BLaER1 treated with 17β-estradiol and CSF1 and Interleukin-3, amounts not matched to agents 10 nM and 100 nM (cell line): ENCODE data around the gene PARN.
A peak's percentile ranks its signal among the peaks of the same experiment; 100 is the strongest.
"Not testable (repeated sequence)": the region's sequence is repeated elsewhere in the genome, so short reads cannot be mapped to it uniquely, and the experiment has no call there.

ENCODE experiments used
- H3K27ac ChIP-seq, 11 experiments: shearing (Covaris generic); formaldehyde crosslinking; 2 replicates each; pipeline ENCODE4 v1.8.1; 2022
- H3K27me3 ChIP-seq, 11 experiments: shearing (Covaris generic); formaldehyde crosslinking; 2 replicates each; pipeline ENCODE4 v1.8.1; 2022
- H3K36me3 ChIP-seq, 11 experiments: shearing (Covaris generic); formaldehyde crosslinking; 2 replicates each; pipeline ENCODE4 v1.8.1; 2022
- H3K4me1 ChIP-seq, 10 experiments: shearing (Covaris generic); formaldehyde crosslinking; 2 replicates each; pipeline ENCODE4 v1.8.1; 2022
- H3K4me2 ChIP-seq, 11 experiments: shearing (Covaris generic); formaldehyde crosslinking; 2 replicates each; pipeline ENCODE4 v1.8.1; 2022
- H3K4me3 ChIP-seq, 10 experiments: shearing (Covaris generic); formaldehyde crosslinking; 2 replicates each; pipeline ENCODE4 v1.8.1; 2022
- H3K9ac ChIP-seq, 11 experiments: shearing (Covaris generic); formaldehyde crosslinking; 2 replicates each; pipeline ENCODE4 v1.8.1; 2022
- H3K9me3 ChIP-seq, 11 experiments: shearing (Covaris generic); formaldehyde crosslinking; replicated peaks in 1 of 11; 2 replicates each; pipeline ENCODE4 v1.8.1; 2022
- H4K20me1 ChIP-seq, 11 experiments: shearing (Covaris generic); formaldehyde crosslinking; 2 replicates each; pipeline ENCODE4 v1.8.1; 2022
- Cebpa-rat ChIP-seq, 11 experiments: shearing (Covaris generic); IDR thresholded peaks; 2 replicates each; pipeline ENCODE4 v1.8.1; 2022

The PARN gene

DNA sequence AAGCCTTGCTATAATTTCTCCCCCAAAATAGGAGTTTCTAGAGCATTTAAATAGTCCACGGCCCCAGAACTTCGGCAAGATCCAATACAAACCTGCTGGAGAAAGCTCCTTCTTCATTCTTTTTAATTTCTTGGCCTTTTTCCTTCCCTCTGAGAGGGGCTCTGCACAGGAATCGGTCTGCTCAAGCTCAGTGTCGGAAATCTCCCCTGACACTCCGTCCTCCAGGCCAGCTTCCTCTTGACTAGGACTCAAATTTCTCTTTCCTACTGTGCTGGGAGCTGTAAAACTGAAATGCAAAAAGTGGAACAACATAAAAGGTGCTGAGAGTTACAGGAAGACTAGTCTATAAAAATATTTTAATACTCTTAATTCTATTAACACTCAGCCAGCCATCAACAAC is 183.3 kb downstream of the PARN start:
- Histone ChIP-seq H3K4me2 (no peak overlapping the region), H3K27ac (no peak overlapping the region), H3K4me1 (peaks cover 0 to 25% (median 0%) of the 10 kb centered on the region in 10 experiments; a peak in 6 of 20 replicates), H3K27me3 (no peaks in the 10 kb centered on the region), H3K9me3 (no peaks in the 10 kb centered on the region), H4K20me1 (peaks cover 0 to 13% (median 0%) of the 10 kb centered on the region in 11 experiments; a peak in 2 of 22 replicates), H3K36me3 (peaks cover 14 to 32% (median 23%) of the 10 kb centered on the region in 11 experiments; a peak in 20 of 22 replicates), H3K4me3 (no peak overlapping the region), H3K9ac (no peak overlapping the region)
- TF ChIP-seq Cebpa-rat (IDR thresholded peaks at IDR 0.05) = no peak

DNA sequence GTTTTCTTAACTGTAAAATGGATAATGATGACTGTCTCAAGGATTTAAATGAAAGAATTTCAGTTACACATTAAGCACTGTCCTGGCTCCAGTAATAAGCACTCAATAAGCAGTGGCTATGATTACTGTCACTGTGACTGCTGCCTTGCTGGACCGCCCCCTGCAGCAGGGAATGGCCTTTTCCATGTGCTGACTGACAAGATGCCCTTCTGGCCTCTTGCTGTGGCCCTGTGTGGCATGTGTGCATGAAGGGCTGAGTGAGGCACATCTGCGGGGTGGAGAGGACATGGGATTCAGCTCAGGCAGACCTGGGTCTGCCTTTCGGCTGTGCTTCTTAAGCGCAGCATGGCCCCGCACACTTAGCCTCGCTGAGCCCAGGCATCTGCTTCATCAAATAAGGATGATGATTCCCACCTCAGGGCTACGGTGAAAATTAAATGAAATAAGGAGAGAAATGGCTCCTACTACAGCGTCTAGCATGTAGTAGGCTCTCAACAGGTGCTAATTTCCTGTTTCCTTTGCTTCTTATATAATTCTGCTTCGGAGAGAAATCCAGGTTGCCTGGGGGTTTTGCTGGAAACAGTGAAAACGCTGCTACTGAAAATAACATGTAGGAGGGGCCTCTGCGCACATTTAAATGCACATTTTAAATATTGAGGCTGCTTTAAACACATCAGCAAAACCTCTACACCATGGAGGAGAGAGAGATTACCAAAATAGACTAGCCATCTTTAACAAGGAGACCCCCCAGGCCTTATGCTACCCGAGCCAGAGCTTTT is 183.9 kb downstream of the PARN start:
- Histone ChIP-seq H3K4me2 (no peak overlapping the region), H3K27me3 (no peaks in the 10 kb centered on the region)
- no peak for TF ChIP-seq Cebpa-rat (IDR thresholded peaks at IDR 0.05)

GRCh38 chr16:14444979-14445810 is 184.9 kb downstream of the PARN start:
- Histone ChIP-seq H3K4me2 (no peak overlapping the region), H3K4me3 (no peak overlapping the region), H3K27me3 (no peaks in the 10 kb centered on the region), H3K4me1 (peaks cover 0 to 25% (median 0%) of the 10 kb centered on the region in 10 experiments; a peak in 6 of 20 replicates), H3K9ac (no peak overlapping the region), H3K9me3 (no peaks in the 10 kb centered on the region), H3K36me3 (peaks cover 14 to 32% (median 23%) of the 10 kb centered on the region in 11 experiments; a peak in 20 of 22 replicates), H3K27ac (no peak overlapping the region), H4K20me1 (peaks cover 0 to 13% (median 0%) of the 10 kb centered on the region in 11 experiments; a peak in 2 of 22 replicates)
- TF ChIP-seq Cebpa-rat (IDR thresholded peaks at IDR 0.05) = no peak

More for the DNA sequence above, 183.9 kb downstream of the PARN start:
- H3K4me3 ChIP-seq = no peak overlapping the region
- peaks cover 14 to 32% (median 23%) of the 10 kb centered on the region in 11 experiments; a peak in 20 of 22 replicates for H3K36me3 ChIP-seq
- H3K9me3 ChIP-seq = no peaks in the 10 kb centered on the region
- peaks cover 0 to 13% (median 0%) of the 10 kb centered on the region in 11 experiments; a peak in 2 of 22 replicates for H4K20me1 ChIP-seq
- peaks cover 0 to 25% (median 0%) of the 10 kb centered on the region in 10 experiments; a peak in 6 of 20 replicates for H3K4me1 ChIP-seq
- H3K9ac ChIP-seq = no peak overlapping the region
- no peak overlapping the region for H3K27ac ChIP-seq

DNA sequence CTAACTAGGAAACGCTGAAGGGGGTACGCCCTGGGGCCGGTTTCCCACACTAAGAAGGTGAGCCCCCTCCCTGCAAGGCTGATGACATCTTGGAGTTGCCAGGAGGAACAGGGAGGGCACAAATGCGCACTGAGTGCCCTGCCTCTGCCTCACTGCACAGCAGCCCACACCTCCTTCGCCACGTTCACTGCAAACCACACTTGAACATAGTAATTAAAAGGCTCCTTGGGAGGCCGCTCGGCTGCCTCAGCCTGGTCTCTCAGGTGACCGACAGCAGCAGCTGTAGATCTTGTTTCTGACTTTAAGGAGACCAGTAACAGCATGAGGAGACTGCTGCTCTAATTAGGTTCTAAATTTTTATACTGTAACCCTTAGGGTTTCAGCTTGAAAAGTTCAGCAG is 188.5 kb downstream of the PARN start:
- not testable (repeated sequence) for H3K9me3 ChIP-seq, H4K20me1 ChIP-seq, H3K27me3 ChIP-seq, H3K9ac ChIP-seq, H3K27ac ChIP-seq, H3K4me2 ChIP-seq, H3K4me3 ChIP-seq
- H3K4me1 ChIP-seq = peaks cover 6 to 23% (median 21%) of the 10 kb centered on the region in 10 experiments
- peaks cover 13 to 28% (median 20%) of the 10 kb centered on the region in 11 experiments; a peak in 20 of 22 replicates for H3K36me3 ChIP-seq

- H3K9ac ChIP-seq = no peak overlapping the region
- peaks cover 13 to 50% (median 42%) of the 10 kb centered on the region in 10 experiments for H3K4me1 ChIP-seq
Measured at GRCh38 chr16:14438256-14438655, 191.8 kb downstream of the PARN start.

DNA sequence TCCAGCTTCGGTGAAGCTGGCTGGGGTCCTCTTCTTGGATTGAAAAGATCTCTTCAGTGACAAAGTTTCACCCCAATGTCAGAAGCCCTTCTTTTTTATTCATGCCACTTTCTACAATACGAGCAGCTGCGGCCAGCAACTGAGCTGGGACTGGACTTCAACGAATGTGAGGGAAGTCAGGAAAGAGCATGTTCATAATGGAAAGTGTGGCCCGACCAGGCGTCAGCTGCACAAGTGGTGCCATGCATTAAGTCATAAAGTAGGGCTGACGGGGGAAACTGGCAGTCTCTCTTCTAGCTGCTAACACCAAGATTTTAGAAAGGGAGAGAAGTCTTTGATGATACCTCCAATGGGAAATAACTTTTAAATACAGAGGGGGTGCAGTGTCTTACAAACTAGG is 192.6 kb downstream of the PARN start:
- Histone ChIP-seq H3K4me2 (peak overlapping the region in 10 of 11 experiments; percentile 71 to 89 (median 82); a peak in 16 of 22 replicates), H3K4me3 (no peak overlapping the region), H3K9me3 (peaks cover 0 to 7% (median 4%) of the 10 kb centered on the region in 11 experiments; a peak in 9 of 22 replicates), H3K27ac (no peak overlapping the region), H4K20me1 (no peaks in the 10 kb centered on the region; a peak in 1 of 22 replicates), H3K9ac (no peak overlapping the region), H3K36me3 (peaks cover 0 to 12% (median 4%) of the 10 kb centered on the region in 11 experiments; a peak in 7 of 22 replicates), H3K27me3 (no peaks in the 10 kb centered on the region), H3K4me1 (peaks cover 13 to 50% (median 42%) of the 10 kb centered on the region in 10 experiments)
- TF ChIP-seq Cebpa-rat (IDR thresholded peaks at IDR 0.05) = no peak

More at GRCh38 chr16:14438256-14438655, 191.8 kb downstream of the PARN start:
- Histone ChIP-seq H3K9me3 (no peaks in the 10 kb centered on the region; a peak in 1 of 22 replicates), H4K20me1 (no peaks in the 10 kb centered on the region; a peak in 1 of 22 replicates), H3K4me2 (peak overlapping the region in 6 of 11 experiments; percentile 8 to 89 (median 56); a peak in 9 of 22 replicates), H3K4me3 (no peak overlapping the region), H3K27ac (no peak overlapping the region), H3K36me3 (peaks cover 0 to 7% (median 0%) of the 10 kb centered on the region in 11 experiments; a peak in 4 of 22 replicates), H3K27me3 (no peaks in the 10 kb centered on the region)
- no peak for TF ChIP-seq Cebpa-rat (IDR thresholded peaks at IDR 0.05)

DNA sequence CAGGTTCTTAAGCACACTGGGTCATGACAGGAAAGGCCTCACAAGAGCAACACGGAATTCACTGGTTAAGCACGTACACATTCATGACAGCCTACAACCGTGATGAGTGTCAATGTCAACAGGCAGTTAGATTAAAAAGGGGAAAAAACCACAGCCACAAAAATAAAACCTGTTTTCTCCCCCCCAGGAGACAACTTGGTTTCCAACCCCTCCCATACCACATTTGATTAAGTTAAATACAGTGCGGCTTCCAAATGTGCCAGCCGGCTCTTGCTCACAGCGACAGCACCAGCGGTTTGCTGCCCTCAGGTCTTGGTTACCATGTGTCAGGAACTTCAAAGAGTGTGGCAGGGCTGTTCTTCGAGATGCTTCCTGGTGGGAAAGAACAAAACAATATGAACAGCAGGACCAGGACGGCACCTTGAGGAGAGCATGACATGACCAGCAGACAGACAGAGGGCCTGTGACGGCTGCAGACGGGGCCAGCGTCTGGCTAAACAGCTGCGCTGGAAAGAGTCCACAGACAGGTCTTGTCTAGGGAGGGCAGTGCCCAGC is 193.6 kb downstream of the PARN start:
- Histone ChIP-seq H3K9ac (peak overlapping the region in 6 of 11 experiments; percentile 22 to 59 (median 44); a peak in 8 of 22 replicates), H3K36me3 (peaks cover 0 to 13% (median 7%) of the 10 kb centered on the region in 11 experiments; a peak in 7 of 22 replicates), H3K9me3 (peaks cover 0 to 11% (median 8%) of the 10 kb centered on the region in 11 experiments; a peak in 9 of 22 replicates), H3K27ac (peak overlapping the region in 5 of 11 experiments; percentile 2 to 56 (median 25); a peak in 6 of 22 replicates), H3K27me3 (no peaks in the 10 kb centered on the region), H3K4me2 (peak overlapping the region; percentile 71 to 89 (median 79)), H4K20me1 (no peaks in the 10 kb centered on the region; a peak in 1 of 22 replicates), H3K4me1 (peaks cover 13 to 50% (median 42%) of the 10 kb centered on the region in 10 experiments), H3K4me3 (peak overlapping the region in 3 of 10 experiments; percentile 2 to 31 (median 11); a peak in 4 of 20 replicates)
- no peak for TF ChIP-seq Cebpa-rat (IDR thresholded peaks at IDR 0.05)

DNA sequence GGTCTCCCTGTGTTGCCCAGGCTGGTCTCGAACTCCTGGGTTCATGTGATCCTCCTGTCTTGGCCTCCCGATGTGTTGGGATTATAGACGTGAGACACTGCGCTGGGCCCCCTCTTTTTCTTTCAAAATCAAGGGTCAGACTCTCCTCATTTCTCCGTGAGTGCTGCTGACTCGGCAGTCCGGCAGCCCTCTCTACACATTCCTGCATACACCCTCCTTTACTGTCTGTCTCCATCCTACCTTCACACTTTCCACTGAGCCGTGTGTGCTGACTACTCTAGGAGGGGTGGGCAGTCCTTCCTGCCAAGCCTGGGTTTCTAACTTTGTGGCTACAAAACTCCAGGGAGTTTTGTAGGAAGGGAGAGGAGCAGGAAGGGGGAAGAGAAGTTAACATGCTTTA is 195.2 kb downstream of the PARN start:
- Histone ChIP-seq H3K4me1 (peaks cover 13 to 50% (median 42%) of the 10 kb centered on the region in 10 experiments), H3K27ac (no peak overlapping the region), H4K20me1 (no peaks in the 10 kb centered on the region; a peak in 1 of 22 replicates), H3K9ac (no peak overlapping the region), H3K36me3 (peaks cover 0 to 21% (median 7%) of the 10 kb centered on the region in 11 experiments; a peak in 10 of 22 replicates), H3K4me3 (no peak overlapping the region), H3K4me2 (peak overlapping the region in 7 of 11 experiments; percentile 14 to 89 (median 87); a peak in 13 of 22 replicates), H3K9me3 (peaks cover 0 to 11% (median 8%) of the 10 kb centered on the region in 11 experiments; a peak in 9 of 22 replicates), H3K27me3 (no peaks in the 10 kb centered on the region)
- no peak for TF ChIP-seq Cebpa-rat (IDR thresholded peaks at IDR 0.05)

- not testable (repeated sequence) for H3K4me3 ChIP-seq, H3K9ac ChIP-seq, H3K27ac ChIP-seq, H4K20me1 ChIP-seq, H3K4me2 ChIP-seq, H3K27me3 ChIP-seq, H3K4me1 ChIP-seq
- Histone ChIP-seq H3K9me3 (peaks cover 0 to 11% (median 8%) of the 10 kb centered on the region in 11 experiments; a peak in 9 of 22 replicates), H3K36me3 (peaks cover 0 to 21% (median 6%) of the 10 kb centered on the region in 11 experiments; a peak in 7 of 22 replicates)
Measured at GRCh38 chr16:14428971-14429637, 201.0 kb downstream of the PARN start.
